NCI-H1048 (cell line): ENCODE results near the gene TMEM53.

ENCODE experiments used
- DNase-seq: peaks from one replicate; lab custom pipeline; 2025; lab: John Stamatoyannopoulos, UW

Gene TMEM53

GRCh38 chr1:44647896-44648295, 26.4 kb downstream of the TMEM53 start:
- DNase-seq, result no peak

GRCh38 chr1:44646261-44647110, 27.8 kb downstream of the TMEM53 start:
- no peak for DNase-seq

- no peak for DNase-seq
Measured at GRCh38 chr1:44645476-44646244, 28.6 kb downstream of the TMEM53 start.

GRCh38 chr1:44644806-44645205, 29.5 kb downstream of the TMEM53 start:
- no peak for DNase-seq

GRCh38 chr1:44643721-44644334, 30.5 kb downstream of the TMEM53 start:
- no peak for DNase-seq

- DNase-seq, result no peak
Measured at GRCh38 chr1:44642925-44643324, 31.4 kb downstream of the TMEM53 start.

GRCh38 chr1:44642255-44642654, 32.0 kb downstream of the TMEM53 start:
- no peak for DNase-seq

- DNase-seq, result no peak
Measured at GRCh38 chr1:44641126-44642102, 32.9 kb downstream of the TMEM53 start.

GRCh38 chr1:44640200-44640853, 34.0 kb downstream of the TMEM53 start:
- DNase-seq, result no peak

GRCh38 chr1:44637702-44638411, 36.4 kb downstream of the TMEM53 start:
- DNase-seq, result no peak

- no peak for DNase-seq
Measured at GRCh38 chr1:44636688-44637598, 37.3 kb downstream of the TMEM53 start.

- DNase-seq, result no peak
Measured at GRCh38 chr1:44636083-44636687, 38.1 kb downstream of the TMEM53 start.

- no peak for DNase-seq
Measured at GRCh38 chr1:44635439-44635838, 38.8 kb downstream of the TMEM53 start.

- DNase-seq, result no peak
Measured at GRCh38 chr1:44634606-44635189, 39.6 kb downstream of the TMEM53 start.

GRCh38 chr1:44632598-44632997, 41.7 kb downstream of the TMEM53 start:
- no peak for DNase-seq

- DNase-seq, result peak; percentile 65
Measured at GRCh38 chr1:44631647-44632539, 42.4 kb downstream of the TMEM53 start.

GRCh38 chr1:44631333-44631646, 43.0 kb downstream of the TMEM53 start:
- no peak for DNase-seq

GRCh38 chr1:44630116-44630515, 44.2 kb downstream of the TMEM53 start:
- no peak for DNase-seq
